Loucy (cell line): Measurements from ENCODE around the gene OS9.

Experiments used
- CTCF ChIP-seq: fragments of 200-600 bp; sonication (generic); conservative IDR thresholded peaks from 2 replicates; pipeline ENCODE4 v1.5.1; 2014; ENCODE audit warnings: mild to moderate bottlenecking, antibody characterized with exemption, low read length
- EZH2phosphoT487 ChIP-seq: fragments of 200-600 bp; IDR thresholded peaks from 2 replicates; pipeline ENCODE4 v1.6.1; 2018; ENCODE audit warnings: antibody characterized with exemption, mild to moderate bottlenecking, moderate library complexity, borderline replicate concordance

- no peak for TF ChIP-seq CTCF
- TF ChIP-seq EZH2phosphoT487 = no peak
Observed at GRCh38 chr12:57694459-57695019, 607 bp downstream of the OS9 start.
